Spleen (tissue), 7 donors: ENCODE results near the gene IDI2.
A peak's percentile ranks its signal among the peaks of the same experiment; 100 is the strongest.

ENCODE experiments used
- CTCF ChIP-seq, 11 experiments: fragments of 200-600 bp in 7 of 11; fragments of 450-650 bp in 4 of 11; sonication (generic) in 4 of 11; IDR thresholded peaks in 8 of 11; conservative IDR thresholded peaks in 3 of 11; 1 replicate in 7 of 11; 2 replicates in 4 of 11; pipeline versions ENCODE4 v1.4.0 to v1.8.0; 2016 to 2021; ENCODE audit warnings: antibody characterized with exemption in 11 of 11, inconsistent platforms in 4 of 11, mild to moderate bottlenecking in 1 of 11
- POLR2AphosphoS5 ChIP-seq, 3 donors: sonication (generic); formaldehyde crosslinking; IDR thresholded peaks; one replicate each; pipeline ENCODE4 v1.5.1; 2017; ENCODE audit warnings: antibody characterized with exemption in 3 of 3
- donor health status: DM: no; HTN: no; CAD: no; lungs with moderate emphysema.
- donor health status: DM: no; HTN: no; CAD: no.
- donor health status: DM: no; HTN: no; CAD: no.

- no peak for TF ChIP-seq CTCF (IDR thresholded peaks at IDR 0.05 in 8 of 11, conservative IDR thresholded peaks at IDR 0.05 in 3 of 11)
- peak; percentile 91 to 97 (median 92) for TF ChIP-seq POLR2AphosphoS5 (IDR thresholded peaks at IDR 0.05)
These were observed 30.9 kb upstream of the IDI2 start, which contains the start of gene WDR37 for GRCh38 chr10:1056326-1057105.
